ENCODE measurements around the gene TOP3B. TPM values are rescaled to one million over a fixed set of nuclear protein-coding genes. Genes with fewer than 3 reads are reported as not detected.

TOP3B gene
- total RNA-seq, 3 donors from 2014 or later: 30.4 to 40.0 (median 38.3) TPM

- Histone ChIP-seq H3K4me1 (ENCODE audit: low read depth) (no peaks in the 10 kb centered on the region), H3K4me3 (no peak overlapping the region)
- intact Hi-C loops (cut with DNase I, micrococcal nuclease): no loop called here
Observed at GRCh38 chr22:21909871-21910270, 72.7 kb downstream of the TOP3B start.

GRCh38 chr22:21907638-21908522, 74.7 kb downstream of the TOP3B start:
- DNase-seq (peak in 1 of 3 donors; percentile 3), ATAC-seq (no peak)
- intact Hi-C loops (cut with DNase I, micrococcal nuclease): no loop called here
- H3K4me1 ChIP-seq (ENCODE audit: low read depth): no peaks in the 10 kb centered on the region
- H3K36me3 ChIP-seq (ENCODE audit: low read depth): no peaks in the 10 kb centered on the region
- TF ChIP-seq, protein P1, sequence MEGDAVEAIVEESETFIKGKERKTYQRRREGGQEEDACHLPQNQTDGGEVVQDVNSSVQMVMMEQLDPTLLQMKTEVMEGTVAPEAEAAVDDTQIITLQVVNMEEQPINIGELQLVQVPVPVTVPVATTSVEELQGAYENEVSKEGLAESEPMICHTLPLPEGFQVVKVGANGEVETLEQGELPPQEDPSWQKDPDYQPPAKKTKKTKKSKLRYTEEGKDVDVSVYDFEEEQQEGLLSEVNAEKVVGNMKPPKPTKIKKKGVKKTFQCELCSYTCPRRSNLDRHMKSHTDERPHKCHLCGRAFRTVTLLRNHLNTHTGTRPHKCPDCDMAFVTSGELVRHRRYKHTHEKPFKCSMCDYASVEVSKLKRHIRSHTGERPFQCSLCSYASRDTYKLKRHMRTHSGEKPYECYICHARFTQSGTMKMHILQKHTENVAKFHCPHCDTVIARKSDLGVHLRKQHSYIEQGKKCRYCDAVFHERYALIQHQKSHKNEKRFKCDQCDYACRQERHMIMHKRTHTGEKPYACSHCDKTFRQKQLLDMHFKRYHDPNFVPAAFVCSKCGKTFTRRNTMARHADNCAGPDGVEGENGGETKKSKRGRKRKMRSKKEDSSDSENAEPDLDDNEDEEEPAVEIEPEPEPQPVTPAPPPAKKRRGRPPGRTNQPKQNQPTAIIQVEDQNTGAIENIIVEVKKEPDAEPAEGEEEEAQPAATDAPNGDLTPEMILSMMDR (IDR thresholded peaks at IDR 0.05): no peak
- no peak overlapping the region for H3K4me3 ChIP-seq
- H3K9me3 ChIP-seq: no peaks in the 10 kb centered on the region

More at GRCh38 chr22:21909871-21910270, 72.7 kb downstream of the TOP3B start:
- no peaks in the 10 kb centered on the region for H3K9me3 ChIP-seq
- no peak for ATAC-seq
- TF ChIP-seq, protein P1 (IDR thresholded peaks at IDR 0.05): no peak
- no peaks in the 10 kb centered on the region for H3K36me3 ChIP-seq (ENCODE audit: low read depth)
- DNase-seq: no peak

Other genes starting within 250 kb of the TOP3B start
- 1 to 10 TPM; 2.7 to 6.8 (median 2.8) TPM for gene YPEL1, start 247.0 kb downstream of the TOP3B start, total RNA-seq
- 100 to 1,000 TPM; 126 to 131 (median 127) TPM for gene MAPK1, start 115.1 kb downstream of the TOP3B start, total RNA-seq
- gene PPM1F, start 29.9 kb downstream of the TOP3B start, total RNA-seq: 10 to 100 TPM; 10.5 to 27.5 (median 14.8) TPM